Measurements from ENCODE around the gene PAF1.
A peak's percentile ranks its signal among the peaks of the same experiment; 100 is the strongest.

Gene PAF1

GRCh38 chr19:39372047-39372802, 18.7 kb downstream of the PAF1 start:
- Histone ChIP-seq H3K36me3 (ENCODE audit: control insufficient read depth in 1 of 2, insufficient read depth in 2 of 2, low read length in 2 of 2) (peaks cover 33 to 70% of the 10 kb centered on the region in 2 donors), H3K27ac (ENCODE audit: low read depth, low read length) (peak overlapping the region; percentile 70), H3K4me1 (ENCODE audit: control insufficient read depth in 1 of 2, insufficient read depth in 2 of 2, low read length in 2 of 2) (peaks cover 6 to 8% of the 10 kb centered on the region in 2 donors), H3K27me3 (ENCODE audit: control insufficient read depth in 1 of 2, insufficient read depth in 2 of 2, low read length in 2 of 2) (no peaks in the 10 kb centered on the region), H3K9me3 (ENCODE audit: control insufficient read depth in 1 of 2, low read length in 2 of 2) (no peaks in the 10 kb centered on the region), H3K4me3 (ENCODE audit: low read depth in 1 of 2, low read length in 2 of 2) (no peak overlapping the region), H3K9ac (ENCODE audit: low read depth in 1 of 2, low read length in 2 of 2) (peak overlapping the region; percentile 16 to 41)

- H3K9me3 ChIP-seq (ENCODE audit: control insufficient read depth in 1 of 2, low read length in 2 of 2): no peaks in the 10 kb centered on the region
- H3K27ac ChIP-seq (ENCODE audit: low read depth, low read length): no peak overlapping the region
- peaks cover 6 to 8% of the 10 kb centered on the region in 2 donors for H3K4me1 ChIP-seq (ENCODE audit: control insufficient read depth in 1 of 2, insufficient read depth in 2 of 2, low read length in 2 of 2)
- H3K4me3 ChIP-seq (ENCODE audit: low read depth in 1 of 2, low read length in 2 of 2): no peak overlapping the region
- H3K9ac ChIP-seq (ENCODE audit: low read depth in 1 of 2, low read length in 2 of 2): no peak overlapping the region
- no peaks in the 10 kb centered on the region for H3K27me3 ChIP-seq (ENCODE audit: control insufficient read depth in 1 of 2, insufficient read depth in 2 of 2, low read length in 2 of 2)
- H3K36me3 ChIP-seq (ENCODE audit: control insufficient read depth in 1 of 2, insufficient read depth in 2 of 2, low read length in 2 of 2): peaks cover 22 to 66% of the 10 kb centered on the region in 2 donors
Measured at GRCh38 chr19:39370735-39371134, 20.2 kb downstream of the PAF1 start.

DNA sequence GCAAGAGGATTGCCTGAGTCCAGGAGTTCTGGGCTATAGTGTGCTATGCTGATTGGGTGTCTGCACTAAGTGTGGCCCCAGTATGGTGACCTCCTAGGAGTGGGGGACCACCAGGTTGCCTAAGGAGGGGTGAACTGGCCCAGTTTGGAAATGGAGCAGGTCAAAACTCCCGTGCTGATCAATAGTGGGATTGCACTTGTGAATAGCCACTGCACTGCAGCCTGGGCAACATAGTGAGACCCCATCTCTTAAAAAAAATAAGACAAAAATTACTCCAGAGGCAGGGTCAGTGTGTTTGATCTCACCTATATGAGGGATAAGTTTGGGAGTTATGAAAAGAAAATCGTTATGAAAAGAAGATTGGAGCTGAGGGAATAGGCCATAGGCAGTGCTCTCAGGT, 21.7 kb downstream of the PAF1 start:
- Histone ChIP-seq H3K9ac (ENCODE audit: low read depth in 1 of 2, low read length in 2 of 2) (no peak overlapping the region), H3K4me3 (ENCODE audit: low read depth in 1 of 2, low read length in 2 of 2) (no peak overlapping the region), H3K4me1 (ENCODE audit: control insufficient read depth in 1 of 2, insufficient read depth in 2 of 2, low read length in 2 of 2) (peaks cover 6 to 8% of the 10 kb centered on the region in 2 donors), H3K36me3 (ENCODE audit: control insufficient read depth in 1 of 2, insufficient read depth in 2 of 2, low read length in 2 of 2) (peaks cover 21 to 59% of the 10 kb centered on the region in 2 donors), H3K27me3 (ENCODE audit: control insufficient read depth in 1 of 2, insufficient read depth in 2 of 2, low read length in 2 of 2) (no peaks in the 10 kb centered on the region), H3K27ac (ENCODE audit: low read depth, low read length) (no peak overlapping the region), H3K9me3 (ENCODE audit: control insufficient read depth in 1 of 2, low read length in 2 of 2) (no peaks in the 10 kb centered on the region)

DNA sequence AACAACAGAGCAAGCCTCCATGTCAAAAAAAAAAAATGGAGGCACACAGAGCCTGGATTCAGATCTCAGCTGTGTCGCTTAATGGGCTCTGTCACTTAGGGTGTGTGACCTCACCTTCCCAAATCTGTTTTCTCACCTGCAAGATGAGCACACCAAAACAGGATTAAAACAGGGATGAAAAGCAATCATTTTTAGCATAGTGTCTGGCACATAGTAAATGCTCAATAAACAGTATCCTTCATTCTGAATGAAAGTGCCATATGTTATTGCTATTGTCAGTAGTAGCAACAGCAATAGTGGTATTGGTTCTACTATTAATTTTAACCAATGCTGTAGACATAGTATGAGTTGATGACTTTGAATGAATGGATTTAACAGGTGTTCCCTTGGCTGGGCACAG, 25.4 kb downstream of the PAF1 start:
- Histone ChIP-seq H3K36me3 (ENCODE audit: control insufficient read depth in 1 of 2, insufficient read depth in 2 of 2, low read length in 2 of 2) (peaks cover 20 to 58% of the 10 kb centered on the region in 2 donors), H3K9ac (ENCODE audit: low read depth in 1 of 2, low read length in 2 of 2) (no peak overlapping the region), H3K27ac (ENCODE audit: low read depth, low read length) (no peak overlapping the region), H3K9me3 (ENCODE audit: control insufficient read depth in 1 of 2, low read length in 2 of 2) (no peaks in the 10 kb centered on the region), H3K4me3 (ENCODE audit: low read depth in 1 of 2, low read length in 2 of 2) (no peak overlapping the region), H3K27me3 (ENCODE audit: control insufficient read depth in 1 of 2, insufficient read depth in 2 of 2, low read length in 2 of 2) (no peaks in the 10 kb centered on the region), H3K4me1 (ENCODE audit: control insufficient read depth in 1 of 2, insufficient read depth in 2 of 2, low read length in 2 of 2) (peaks cover 0 to 5% of the 10 kb centered on the region in 2 donors)

GRCh38 chr19:39363901-39364457, 26.9 kb downstream of the PAF1 start:
- no peak overlapping the region for H3K9ac ChIP-seq (ENCODE audit: low read depth in 1 of 2, low read length in 2 of 2)
- no peak overlapping the region for H3K4me3 ChIP-seq (ENCODE audit: low read depth in 1 of 2, low read length in 2 of 2)
- H3K4me1 ChIP-seq (ENCODE audit: control insufficient read depth in 1 of 2, insufficient read depth in 2 of 2, low read length in 2 of 2): peaks cover 0 to 5% of the 10 kb centered on the region in 2 donors
- H3K36me3 ChIP-seq (ENCODE audit: control insufficient read depth in 1 of 2, insufficient read depth in 2 of 2, low read length in 2 of 2): peaks cover 18 to 55% of the 10 kb centered on the region in 2 donors
- H3K27ac ChIP-seq (ENCODE audit: low read depth, low read length): peak overlapping the region; percentile 6
- no peaks in the 10 kb centered on the region for H3K27me3 ChIP-seq (ENCODE audit: control insufficient read depth in 1 of 2, insufficient read depth in 2 of 2, low read length in 2 of 2)
- no peaks in the 10 kb centered on the region for H3K9me3 ChIP-seq (ENCODE audit: control insufficient read depth in 1 of 2, low read length in 2 of 2)

DNA sequence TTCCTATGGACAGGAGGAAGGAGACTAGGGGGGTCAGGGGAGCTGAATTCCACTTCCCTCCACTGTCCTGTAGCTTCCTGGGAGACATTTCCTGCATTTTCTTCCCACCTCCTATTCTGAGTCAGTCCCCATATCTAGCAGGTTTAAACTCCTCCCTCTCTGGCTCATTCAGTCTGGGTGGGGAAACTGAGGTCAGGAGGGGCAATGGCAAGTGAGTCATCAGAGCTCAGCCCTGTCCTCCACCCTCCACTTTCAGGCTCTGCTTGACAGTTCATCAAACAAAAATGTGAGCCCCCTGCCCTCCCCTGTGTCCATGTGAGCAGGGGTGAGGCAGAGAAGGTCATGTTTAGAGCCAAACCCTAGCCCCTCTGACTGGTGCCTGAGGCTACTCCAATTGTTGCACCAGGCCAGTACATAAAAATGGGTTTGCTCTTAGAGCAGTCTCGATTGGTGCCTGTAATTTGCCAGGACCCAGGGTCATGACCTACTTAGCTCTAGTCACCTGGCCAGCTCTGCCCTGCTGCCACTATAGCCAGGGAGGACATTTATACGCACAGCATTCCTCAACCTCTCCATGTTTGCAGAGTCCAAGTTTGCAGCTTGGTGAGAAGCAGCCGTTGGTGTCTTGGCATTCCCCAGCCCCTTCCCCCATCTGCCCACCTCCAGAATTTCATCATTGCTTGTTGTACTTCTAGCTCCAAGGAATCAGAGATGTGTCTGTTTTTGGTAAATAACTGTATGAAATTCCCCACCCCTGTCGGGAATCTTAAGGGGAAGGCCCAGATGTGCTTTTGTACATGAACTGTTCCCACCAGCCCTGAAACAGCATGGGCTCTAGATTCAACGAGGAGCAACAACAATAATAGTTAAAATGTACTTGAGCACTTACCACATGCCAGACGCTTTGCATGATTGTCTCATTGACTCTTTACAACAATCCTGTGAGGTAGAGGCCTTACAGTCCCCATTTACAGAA, 27.9 kb downstream of the PAF1 start:
- peaks cover 22 to 65% of the 10 kb centered on the region in 2 donors for H3K36me3 ChIP-seq (ENCODE audit: control insufficient read depth in 1 of 2, insufficient read depth in 2 of 2, low read length in 2 of 2)
- peaks cover 0 to 5% of the 10 kb centered on the region in 2 donors for H3K4me1 ChIP-seq (ENCODE audit: control insufficient read depth in 1 of 2, insufficient read depth in 2 of 2, low read length in 2 of 2)
- no peak overlapping the region for H3K9ac ChIP-seq (ENCODE audit: low read depth in 1 of 2, low read length in 2 of 2)
- no peak overlapping the region for H3K4me3 ChIP-seq (ENCODE audit: low read depth in 1 of 2, low read length in 2 of 2)
- no peaks in the 10 kb centered on the region for H3K27me3 ChIP-seq (ENCODE audit: control insufficient read depth in 1 of 2, insufficient read depth in 2 of 2, low read length in 2 of 2)
- no peak overlapping the region for H3K27ac ChIP-seq (ENCODE audit: low read depth, low read length)
- H3K9me3 ChIP-seq (ENCODE audit: control insufficient read depth in 1 of 2, low read length in 2 of 2): no peaks in the 10 kb centered on the region

GRCh38 chr19:39360599-39360998, 30.3 kb downstream of the PAF1 start:
- Histone ChIP-seq H3K36me3 (ENCODE audit: control insufficient read depth in 1 of 2, insufficient read depth in 2 of 2, low read length in 2 of 2) (peaks cover 39 to 76% of the 10 kb centered on the region in 2 donors), H3K4me1 (ENCODE audit: control insufficient read depth in 1 of 2, insufficient read depth in 2 of 2, low read length in 2 of 2) (peaks cover 0 to 5% of the 10 kb centered on the region in 2 donors), H3K27me3 (ENCODE audit: control insufficient read depth in 1 of 2, insufficient read depth in 2 of 2, low read length in 2 of 2) (no peaks in the 10 kb centered on the region), H3K9me3 (ENCODE audit: control insufficient read depth in 1 of 2, low read length in 2 of 2) (no peaks in the 10 kb centered on the region), H3K9ac (ENCODE audit: low read depth in 1 of 2, low read length in 2 of 2) (no peak overlapping the region), H3K4me3 (ENCODE audit: low read depth in 1 of 2, low read length in 2 of 2) (no peak overlapping the region), H3K27ac (ENCODE audit: low read depth, low read length) (no peak overlapping the region)

GRCh38 chr19:39359026-39359425, 31.9 kb downstream of the PAF1 start:
- no peaks in the 10 kb centered on the region for H3K9me3 ChIP-seq (ENCODE audit: control insufficient read depth in 1 of 2, low read length in 2 of 2)
- no peak overlapping the region for H3K4me3 ChIP-seq (ENCODE audit: low read depth in 1 of 2, low read length in 2 of 2)
- H3K36me3 ChIP-seq (ENCODE audit: control insufficient read depth in 1 of 2, insufficient read depth in 2 of 2, low read length in 2 of 2): peaks cover 41 to 83% of the 10 kb centered on the region in 2 donors
- no peak overlapping the region for H3K9ac ChIP-seq (ENCODE audit: low read depth in 1 of 2, low read length in 2 of 2)
- no peaks in the 10 kb centered on the region for H3K27me3 ChIP-seq (ENCODE audit: control insufficient read depth in 1 of 2, insufficient read depth in 2 of 2, low read length in 2 of 2)
- peaks cover 0 to 5% of the 10 kb centered on the region in 2 donors for H3K4me1 ChIP-seq (ENCODE audit: control insufficient read depth in 1 of 2, insufficient read depth in 2 of 2, low read length in 2 of 2)
- H3K27ac ChIP-seq (ENCODE audit: low read depth, low read length): no peak overlapping the region

GRCh38 chr19:39356647-39357046, 34.3 kb downstream of the PAF1 start:
- H3K27me3 ChIP-seq (ENCODE audit: control insufficient read depth in 1 of 2, insufficient read depth in 2 of 2, low read length in 2 of 2): no peaks in the 10 kb centered on the region
- H3K36me3 ChIP-seq (ENCODE audit: control insufficient read depth in 1 of 2, insufficient read depth in 2 of 2, low read length in 2 of 2): peaks cover 47 to 84% of the 10 kb centered on the region in 2 donors
- no peaks in the 10 kb centered on the region for H3K9me3 ChIP-seq (ENCODE audit: control insufficient read depth in 1 of 2, low read length in 2 of 2)
- H3K27ac ChIP-seq (ENCODE audit: low read depth, low read length): no peak overlapping the region
- H3K4me3 ChIP-seq (ENCODE audit: low read depth in 1 of 2, low read length in 2 of 2): no peak overlapping the region
- no peaks in the 10 kb centered on the region for H3K4me1 ChIP-seq (ENCODE audit: control insufficient read depth in 1 of 2, insufficient read depth in 2 of 2, low read length in 2 of 2)
- H3K9ac ChIP-seq (ENCODE audit: low read depth in 1 of 2, low read length in 2 of 2): no peak overlapping the region

GRCh38 chr19:39356073-39356472, 34.8 kb downstream of the PAF1 start:
- peaks cover 47 to 84% of the 10 kb centered on the region in 2 donors for H3K36me3 ChIP-seq (ENCODE audit: control insufficient read depth in 1 of 2, insufficient read depth in 2 of 2, low read length in 2 of 2)
- H3K4me1 ChIP-seq (ENCODE audit: control insufficient read depth in 1 of 2, insufficient read depth in 2 of 2, low read length in 2 of 2): no peaks in the 10 kb centered on the region
- H3K27ac ChIP-seq (ENCODE audit: low read depth, low read length): no peak overlapping the region
- H3K4me3 ChIP-seq (ENCODE audit: low read depth in 1 of 2, low read length in 2 of 2): no peak overlapping the region
- no peaks in the 10 kb centered on the region for H3K27me3 ChIP-seq (ENCODE audit: control insufficient read depth in 1 of 2, insufficient read depth in 2 of 2, low read length in 2 of 2)
- H3K9me3 ChIP-seq (ENCODE audit: control insufficient read depth in 1 of 2, low read length in 2 of 2): no peaks in the 10 kb centered on the region
- H3K9ac ChIP-seq (ENCODE audit: low read depth in 1 of 2, low read length in 2 of 2): no peak overlapping the region

Measured in duodenal mucosa (tissue), 2 donors.